Ascending aorta (tissue), 2 donors: ENCODE results near the gene MAN1C1. TPM values are rescaled to one million over a fixed set of nuclear protein-coding genes. Genes with fewer than 3 reads are reported as not detected.

ENCODE experiments used
- DNase-seq, 2 donors: peaks; one replicate each; pipeline ENCODE4 v3.0.0-alpha.2; 2019; ENCODE audit warnings: low spot score in 2 of 2
- H3K27ac ChIP-seq, 2 donors: fragments of 200-600 bp; sonication (generic); one replicate each; pipeline ENCODE4 v1.5.1; 2016 to 2017; ENCODE audit warnings: mild to moderate bottlenecking in 1 of 2
- H3K27me3 ChIP-seq: fragments of 200-600 bp; sonication (generic); one replicate; pipeline ENCODE4 v1.5.1; 2017
- H3K36me3 ChIP-seq, 2 donors: fragments of 200-600 bp; sonication (generic); one replicate each; pipeline ENCODE4 v1.5.1; 2016
- H3K4me1 ChIP-seq, 2 donors: fragments of 200-600 bp; sonication (generic); one replicate each; pipeline ENCODE4 v1.5.1; 2016 to 2017; ENCODE audit warnings: mild to moderate bottlenecking in 1 of 2
- H3K4me3 ChIP-seq, 2 donors: fragments of 200-600 bp; sonication (generic); one replicate each; pipeline ENCODE4 v1.5.1; 2016 to 2017; ENCODE audit warnings: mild to moderate bottlenecking in 1 of 2
- H3K9me3 ChIP-seq, 2 donors: fragments of 200-600 bp; sonication (generic); one replicate each; pipeline ENCODE4 v1.5.1; 2016
- CTCF ChIP-seq, 3 experiments: fragments of 200-600 bp in 2 of 3; fragments of 450-650 bp in 1 of 3; sonication (generic) in 2 of 3; IDR thresholded peaks; one replicate each; pipeline ENCODE4 v1.5.1; 2016 to 2019; ENCODE audit warnings: antibody characterized with exemption in 3 of 3, mild to moderate bottlenecking in 1 of 3, moderate library complexity in 1 of 3
- intact Hi-C: fragments of 100-400 bp; cut with DNase I; formaldehyde crosslinking; loops from one replicate; pipeline ENCODE4 v1.15.1; 2023
- total RNA-seq: library from RNA; depleted of rRNA; stranded (reverse); fragments of >200 nt; gene quantifications from one replicate; pipeline ENCODE4 v1.1.0, GENCODE V29; 2016

MAN1C1 gene
- total RNA-seq, 1 donor from 2014 or later, result 14.3 TPM

- no peak for DNase-seq
- Histone ChIP-seq H3K36me3 (no peaks in the 10 kb centered on the region), H3K9me3 (no peaks in the 10 kb centered on the region), H3K4me3 (no peak overlapping the region), H3K4me1 (no peaks in the 10 kb centered on the region), H3K27me3 (no peaks in the 10 kb centered on the region), H3K27ac (no peak overlapping the region)
- TF ChIP-seq CTCF (IDR thresholded peaks at IDR 0.05), result no peak
- intact Hi-C loops, result no loop called here
Measured at GRCh38 chr1:25714372-25714931, 97.9 kb downstream of the MAN1C1 start.

- intact Hi-C loops, result no loop called here
- no peak for TF ChIP-seq CTCF (IDR thresholded peaks at IDR 0.05)
- H3K9me3 ChIP-seq, result no peaks in the 10 kb centered on the region
- no peaks in the 10 kb centered on the region for H3K36me3 ChIP-seq
- H3K4me3 ChIP-seq, result no peak overlapping the region
- no peak overlapping the region for H3K27ac ChIP-seq
- DNase-seq, result no peak
- no peaks in the 10 kb centered on the region for H3K27me3 ChIP-seq
- no peaks in the 10 kb centered on the region for H3K4me1 ChIP-seq
Measured at GRCh38 chr1:25715888-25716287, 99.3 kb downstream of the MAN1C1 start.

GRCh38 chr1:25716320-25716719, 99.7 kb downstream of the MAN1C1 start:
- intact Hi-C loops, result no loop called here
- H3K4me3 ChIP-seq, result no peak overlapping the region
- DNase-seq, result no peak
- no peaks in the 10 kb centered on the region for H3K27me3 ChIP-seq
- H3K27ac ChIP-seq, result no peak overlapping the region
- H3K9me3 ChIP-seq, result no peaks in the 10 kb centered on the region
- no peaks in the 10 kb centered on the region for H3K36me3 ChIP-seq
- TF ChIP-seq CTCF (IDR thresholded peaks at IDR 0.05), result no peak
- no peaks in the 10 kb centered on the region for H3K4me1 ChIP-seq

GRCh38 chr1:25718732-25719131, 102.1 kb downstream of the MAN1C1 start:
- no peak for TF ChIP-seq CTCF (IDR thresholded peaks at IDR 0.05)
- no peaks in the 10 kb centered on the region for H3K27me3 ChIP-seq
- intact Hi-C loops, result no loop called here
- DNase-seq, result no peak
- no peak overlapping the region for H3K4me3 ChIP-seq
- H3K27ac ChIP-seq, result no peak overlapping the region
- no peaks in the 10 kb centered on the region for H3K36me3 ChIP-seq
- no peaks in the 10 kb centered on the region for H3K4me1 ChIP-seq
- H3K9me3 ChIP-seq, result no peaks in the 10 kb centered on the region

GRCh38 chr1:25720624-25721023, 104.0 kb downstream of the MAN1C1 start:
- Histone ChIP-seq H3K9me3 (no peaks in the 10 kb centered on the region), H3K4me1 (no peaks in the 10 kb centered on the region), H3K36me3 (no peaks in the 10 kb centered on the region), H3K27ac (no peak overlapping the region), H3K4me3 (no peak overlapping the region), H3K27me3 (no peaks in the 10 kb centered on the region)
- DNase-seq, result no peak
- no peak for TF ChIP-seq CTCF (IDR thresholded peaks at IDR 0.05)
- intact Hi-C loops, result loop anchor here (5.0 kb wide), 1 partner anchor 63 kb away; no protein-coding TSS in a partner anchor
